Central memory CD8-positive, alpha-beta T cell (primary cell): ENCODE results near the gene FAN1.

ENCODE experiments used
- ATAC-seq: fragments of 150-1000 bp; cut with Tn5 transposase; replicated peaks from 2 replicates; pipeline ENCODE4 v1.10.0; 2022; ENCODE audit warnings: mild to moderate bottlenecking, moderate FRiP score, moderate number of reproducible peaks; ENCODE audit not compliant: poor library complexity, severe bottlenecking; ENCODE audit errors: extremely low read depth
- DNase-seq, 2 donors: peaks; one replicate each; pipeline ENCODE4 v3.0.0; 2021; ENCODE audit warnings: low spot score in 2 of 2
- H3K27ac Mint-ChIP-seq: one replicate; pipeline ENCODE4 v1.8.0; 2022; ENCODE audit warnings: low read depth, mild to moderate bottlenecking, moderate library complexity, mixed read lengths
- H3K27me3 Mint-ChIP-seq: one replicate; pipeline ENCODE4 v1.8.0; 2022; ENCODE audit warnings: mixed read lengths
- H3K36me3 Mint-ChIP-seq: one replicate; pipeline ENCODE4 v1.8.0; 2022; ENCODE audit warnings: mild to moderate bottlenecking, moderate library complexity, mixed read lengths; ENCODE audit not compliant: insufficient read depth
- H3K4me1 Mint-ChIP-seq: one replicate; pipeline ENCODE4 v1.8.0; 2022; ENCODE audit warnings: mixed read lengths
- H3K4me3 Mint-ChIP-seq: one replicate; pipeline ENCODE4 v1.8.0; 2022; ENCODE audit warnings: mild to moderate bottlenecking, moderate library complexity, mixed read lengths
- H3K9me3 Mint-ChIP-seq: one replicate; pipeline ENCODE4 v1.8.0; 2022; ENCODE audit warnings: mixed read lengths

FAN1 gene

GRCh38 chr15:30896211-30896606, 7.5 kb upstream of the FAN1 start:
- Mint-ChIP-seq H3K36me3 (peaks cover 4% of the 10 kb centered on the region), H3K27me3 (no peaks in the 10 kb centered on the region), H3K4me3 (no peak overlapping the region)

DNA sequence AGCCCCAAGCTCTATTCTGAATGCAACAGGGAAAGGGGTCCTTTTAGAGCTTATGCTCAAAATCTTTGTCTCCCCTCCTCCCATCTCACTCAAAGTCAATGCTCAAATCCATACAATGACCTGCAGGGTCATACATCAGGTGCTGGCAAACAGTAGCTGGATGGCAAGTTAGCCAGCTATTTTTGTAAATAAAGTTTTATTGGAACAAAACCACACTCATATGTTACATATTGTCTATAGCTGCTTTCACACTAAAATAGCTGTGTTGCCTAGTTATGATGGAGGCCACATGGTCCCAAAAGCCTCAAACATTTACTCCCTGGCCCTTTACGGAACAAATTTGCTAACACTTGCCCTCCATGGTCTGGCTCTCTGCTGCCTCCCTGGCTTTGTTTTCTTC, 1.8 kb upstream of the FAN1 start:
- DNase-seq (no peak), ATAC-seq (no peak)
- H3K27me3 Mint-ChIP-seq, result no peaks in the 10 kb centered on the region
- peaks cover 13% of the 10 kb centered on the region for H3K36me3 Mint-ChIP-seq
- no peaks in the 10 kb centered on the region for H3K9me3 Mint-ChIP-seq
- no peak overlapping the region for H3K4me3 Mint-ChIP-seq
- H3K4me1 Mint-ChIP-seq, result peaks cover 27% of the 10 kb centered on the region
- no peak overlapping the region for H3K27ac Mint-ChIP-seq

More at GRCh38 chr15:30896211-30896606, 7.5 kb upstream of the FAN1 start:
- DNase-seq (no peak), ATAC-seq (no peak)
- H3K27ac Mint-ChIP-seq, result no peak overlapping the region
- H3K4me1 Mint-ChIP-seq, result no peaks in the 10 kb centered on the region
- H3K9me3 Mint-ChIP-seq, result no peaks in the 10 kb centered on the region

- H3K27me3 Mint-ChIP-seq, result no peaks in the 10 kb centered on the region
- DNase-seq, result no peak
- peak overlapping the region; percentile 97 for H3K4me3 Mint-ChIP-seq
- H3K4me1 Mint-ChIP-seq, result peaks cover 31% of the 10 kb centered on the region
- H3K36me3 Mint-ChIP-seq, result peaks cover 11% of the 10 kb centered on the region
- no peak for ATAC-seq
- no peaks in the 10 kb centered on the region for H3K9me3 Mint-ChIP-seq
- H3K27ac Mint-ChIP-seq, result no peak overlapping the region
Measured at GRCh38 chr15:30904812-30905211, 1.1 kb downstream of the FAN1 start.

DNA sequence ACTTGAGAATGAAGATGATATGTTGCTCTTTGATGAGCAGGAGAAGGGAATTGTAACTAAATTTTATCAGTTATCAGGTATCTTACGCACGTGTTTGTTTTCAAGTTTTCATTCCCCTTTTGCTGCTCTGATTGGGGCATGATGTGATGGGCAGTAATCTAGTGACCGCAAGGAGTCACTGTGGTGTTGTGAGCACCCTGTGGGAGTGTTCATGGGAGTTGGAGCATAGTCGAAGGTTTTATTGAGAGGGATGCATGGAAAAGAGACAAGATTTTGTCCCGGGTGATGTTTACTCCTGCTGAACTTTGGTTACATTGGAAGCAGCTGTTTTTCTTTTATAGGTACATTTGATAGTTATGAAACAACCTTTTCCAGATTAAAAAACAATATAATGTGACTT, 2.1 kb downstream of the FAN1 start:
- ATAC-seq, result no peak
- no peak for DNase-seq
- Mint-ChIP-seq H3K27ac (no peak overlapping the region), H3K4me1 (peaks cover 32% of the 10 kb centered on the region), H3K36me3 (peaks cover 14% of the 10 kb centered on the region), H3K9me3 (no peaks in the 10 kb centered on the region), H3K27me3 (no peaks in the 10 kb centered on the region), H3K4me3 (no peak overlapping the region)

- peaks cover 14% of the 10 kb centered on the region for H3K36me3 Mint-ChIP-seq
- DNase-seq, result no peak
- no peak overlapping the region for H3K27ac Mint-ChIP-seq
- H3K9me3 Mint-ChIP-seq, result no peaks in the 10 kb centered on the region
- no peak overlapping the region for H3K4me3 Mint-ChIP-seq
- H3K4me1 Mint-ChIP-seq, result peaks cover 32% of the 10 kb centered on the region
- no peak for ATAC-seq
- no peaks in the 10 kb centered on the region for H3K27me3 Mint-ChIP-seq
Measured at GRCh38 chr15:30906366-30906765, 2.7 kb downstream of the FAN1 start.

DNA sequence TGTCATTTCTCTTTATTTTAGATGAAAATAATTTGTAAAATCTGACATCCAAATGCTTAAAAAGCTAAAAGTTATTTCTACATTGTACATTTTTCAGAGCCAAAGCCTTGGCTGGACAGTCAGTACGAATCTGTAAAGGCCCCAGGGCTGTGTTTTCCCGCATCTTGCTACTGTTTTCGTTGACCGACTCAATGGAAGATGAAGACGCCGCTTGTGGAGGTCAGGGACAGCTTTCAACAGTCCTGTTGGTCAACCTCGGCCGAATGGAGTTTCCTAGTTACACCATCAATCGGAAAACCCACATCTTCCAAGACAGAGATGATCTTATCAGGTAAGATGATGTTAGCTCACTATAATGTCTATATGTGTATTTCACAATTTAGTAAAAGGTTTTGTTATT, 10.0 kb downstream of the FAN1 start:
- H3K27me3 Mint-ChIP-seq, result no peaks in the 10 kb centered on the region
- no peak overlapping the region for H3K27ac Mint-ChIP-seq
- no peak overlapping the region for H3K4me3 Mint-ChIP-seq
- DNase-seq, result no peak
- no peak for ATAC-seq
- peaks cover 15% of the 10 kb centered on the region for H3K4me1 Mint-ChIP-seq
- H3K9me3 Mint-ChIP-seq, result no peaks in the 10 kb centered on the region
- peaks cover 28% of the 10 kb centered on the region for H3K36me3 Mint-ChIP-seq

DNA sequence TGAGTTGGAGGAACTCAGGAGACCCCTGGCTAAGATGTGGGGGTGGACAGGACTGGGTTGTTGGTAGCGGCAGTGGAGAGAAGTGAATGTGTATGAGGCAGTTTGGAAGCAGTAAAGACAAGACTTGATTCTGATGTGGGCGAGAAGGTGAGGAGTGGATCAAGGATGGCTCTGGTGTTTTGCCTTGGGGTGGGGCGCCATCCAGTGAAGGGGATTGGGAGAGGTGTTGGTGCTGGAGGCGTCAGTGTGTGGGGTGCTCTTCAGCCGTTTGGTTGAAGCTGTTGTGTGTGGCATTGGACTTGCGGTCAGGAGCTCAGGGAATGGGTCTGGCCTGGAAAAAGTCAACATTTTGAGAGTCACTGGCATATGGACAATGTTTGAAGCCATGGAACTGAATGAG, 13.3 kb downstream of the FAN1 start:
- Mint-ChIP-seq H3K27me3 (no peaks in the 10 kb centered on the region), H3K27ac (peak overlapping the region; percentile 70), H3K36me3 (peaks cover 34% of the 10 kb centered on the region)

DNA sequence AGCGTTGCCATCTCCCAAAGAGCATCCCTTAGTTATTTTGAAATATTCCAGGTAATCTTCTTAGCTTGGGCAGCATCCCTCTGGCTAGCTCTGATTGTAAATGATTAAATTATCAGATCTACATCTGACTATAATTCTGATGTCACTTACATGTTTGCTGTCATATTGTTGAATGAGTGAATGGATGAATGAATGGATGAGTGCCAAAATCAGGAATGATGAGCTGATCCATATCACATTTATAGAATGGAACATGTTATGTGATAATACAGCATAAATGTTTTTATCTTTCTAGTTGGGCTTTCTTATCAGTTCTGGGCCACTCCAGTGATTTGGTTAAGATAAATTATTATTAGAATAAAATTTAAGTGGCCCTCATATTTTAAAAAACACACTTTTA, 14.0 kb downstream of the FAN1 start:
- ATAC-seq (no peak), DNase-seq (no peak)
- H3K9me3 Mint-ChIP-seq, result no peaks in the 10 kb centered on the region
- peaks cover 36% of the 10 kb centered on the region for H3K36me3 Mint-ChIP-seq
- H3K4me1 Mint-ChIP-seq, result peaks cover 10% of the 10 kb centered on the region
- H3K27me3 Mint-ChIP-seq, result no peaks in the 10 kb centered on the region
- H3K4me3 Mint-ChIP-seq, result no peak overlapping the region
- H3K27ac Mint-ChIP-seq, result no peak overlapping the region

More for the DNA sequence above, 13.3 kb downstream of the FAN1 start:
- no peak for DNase-seq
- Mint-ChIP-seq H3K9me3 (no peaks in the 10 kb centered on the region), H3K4me1 (peaks cover 10% of the 10 kb centered on the region), H3K4me3 (no peak overlapping the region)
- no peak for ATAC-seq

DNA sequence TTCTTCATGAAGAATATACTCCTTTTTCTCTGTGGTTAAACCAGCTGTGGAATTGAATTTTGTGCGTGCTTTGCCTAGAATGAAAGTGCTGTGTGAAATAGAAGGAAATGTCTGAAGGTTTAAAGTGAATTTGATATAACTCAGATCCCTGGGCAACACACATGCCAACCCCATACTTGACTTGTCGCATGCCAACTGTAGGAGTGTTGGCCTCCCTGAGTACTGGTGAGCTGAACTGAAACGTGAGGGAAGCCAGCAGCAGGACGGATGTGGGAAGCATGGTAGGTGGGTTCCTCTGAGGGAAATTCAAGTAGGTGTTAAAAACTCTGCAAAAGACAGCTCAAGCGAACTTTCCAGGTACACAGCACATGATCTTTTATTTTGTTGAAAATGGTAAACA, 14.7 kb downstream of the FAN1 start:
- DNase-seq (no peak), ATAC-seq (no peak)
- H3K4me3 Mint-ChIP-seq, result no peak overlapping the region
- H3K36me3 Mint-ChIP-seq, result peaks cover 38% of the 10 kb centered on the region
- no peaks in the 10 kb centered on the region for H3K27me3 Mint-ChIP-seq
- peaks cover 10% of the 10 kb centered on the region for H3K4me1 Mint-ChIP-seq
- H3K9me3 Mint-ChIP-seq, result no peaks in the 10 kb centered on the region
- H3K27ac Mint-ChIP-seq, result no peak overlapping the region

GRCh38 chr15:30919877-30920550, 16.3 kb downstream of the FAN1 start:
- Mint-ChIP-seq H3K27ac (no peak overlapping the region), H3K4me3 (no peak overlapping the region), H3K27me3 (no peaks in the 10 kb centered on the region), H3K36me3 (peaks cover 36% of the 10 kb centered on the region), H3K9me3 (no peaks in the 10 kb centered on the region), H3K4me1 (peaks cover 10% of the 10 kb centered on the region)
- ATAC-seq (no peak), DNase-seq (no peak)

GRCh38 chr15:30921106-30921505, 17.4 kb downstream of the FAN1 start:
- Mint-ChIP-seq H3K27ac (no peak overlapping the region), H3K36me3 (peaks cover 33% of the 10 kb centered on the region), H3K4me3 (no peak overlapping the region)

GRCh38 chr15:30921781-30922479, 18.2 kb downstream of the FAN1 start:
- ATAC-seq (no peak), DNase-seq (no peak)
- no peak overlapping the region for H3K4me3 Mint-ChIP-seq
- H3K9me3 Mint-ChIP-seq, result no peaks in the 10 kb centered on the region
- H3K4me1 Mint-ChIP-seq, result peaks cover 3% of the 10 kb centered on the region
- H3K27ac Mint-ChIP-seq, result no peak overlapping the region
- H3K36me3 Mint-ChIP-seq, result peaks cover 33% of the 10 kb centered on the region
- H3K27me3 Mint-ChIP-seq, result no peaks in the 10 kb centered on the region

More at GRCh38 chr15:30921106-30921505, 17.4 kb downstream of the FAN1 start:
- DNase-seq (no peak), ATAC-seq (no peak)
- H3K9me3 Mint-ChIP-seq, result no peaks in the 10 kb centered on the region
- no peaks in the 10 kb centered on the region for H3K27me3 Mint-ChIP-seq
- peaks cover 10% of the 10 kb centered on the region for H3K4me1 Mint-ChIP-seq
